Mucosa of rectum (tissue), 2 donors: ENCODE data around the gene MUC5B.
A peak's percentile ranks its signal among the peaks of the same experiment; 100 is the strongest.

Experiments used
- H3K27ac ChIP-seq, 2 donors: one replicate each; pipeline ENCODE4 v1.7.0; 2013; ENCODE audit warnings: inconsistent platforms in 2 of 2, low read depth in 2 of 2, low read length in 2 of 2
- H3K27me3 ChIP-seq, 2 donors: one replicate each; pipeline ENCODE4 v1.7.0; 2013; ENCODE audit warnings: low read length in 2 of 2; ENCODE audit not compliant: control insufficient read depth in 2 of 2, insufficient read depth in 2 of 2
- H3K36me3 ChIP-seq, 2 donors: one replicate each; pipeline ENCODE4 v1.7.0; 2013; ENCODE audit warnings: low read length in 2 of 2; ENCODE audit not compliant: control insufficient read depth in 2 of 2, insufficient read depth in 2 of 2
- H3K4me1 ChIP-seq, 2 donors: one replicate each; pipeline ENCODE4 v1.7.0; 2013; ENCODE audit warnings: low read length in 2 of 2, mild to moderate bottlenecking in 1 of 2; ENCODE audit not compliant: control insufficient read depth in 2 of 2, insufficient read depth in 2 of 2
- H3K4me3 ChIP-seq, 2 donors: one replicate each; pipeline ENCODE4 v1.7.0; 2013; ENCODE audit warnings: low read length in 2 of 2
- H3K9ac ChIP-seq, 2 donors: one replicate each; pipeline ENCODE4 v1.7.0; 2013; ENCODE audit warnings: low read length in 2 of 2, low read depth in 1 of 2, mild to moderate bottlenecking in 1 of 2
- H3K9me3 ChIP-seq, 2 donors: one replicate each; pipeline ENCODE4 v1.7.0; 2013; ENCODE audit warnings: low read length in 2 of 2; ENCODE audit not compliant: control insufficient read depth in 2 of 2
- donor health status: healthy.
- donor health status: Normal muscosa, but diverticular disease.

The MUC5B gene

GRCh38 chr11:1300121-1300520, 77.3 kb downstream of the MUC5B start:
- Histone ChIP-seq H3K9ac (no peak overlapping the region), H3K9me3 (no peaks in the 10 kb centered on the region), H3K4me3 (no peak overlapping the region), H3K27ac (no peak overlapping the region), H3K4me1 (peaks cover 41 to 50% of the 10 kb centered on the region in 2 donors), H3K36me3 (peaks cover 8 to 9% of the 10 kb centered on the region in 2 donors), H3K27me3 (no peaks in the 10 kb centered on the region)

GRCh38 chr11:1300569-1301187, 77.8 kb downstream of the MUC5B start:
- H3K27me3 ChIP-seq, result no peaks in the 10 kb centered on the region
- peaks cover 6 to 13% of the 10 kb centered on the region in 2 donors for H3K36me3 ChIP-seq
- H3K4me1 ChIP-seq, result peaks cover 42 to 51% of the 10 kb centered on the region in 2 donors
- no peaks in the 10 kb centered on the region for H3K9me3 ChIP-seq
- no peak overlapping the region for H3K9ac ChIP-seq
- no peak overlapping the region for H3K27ac ChIP-seq
- H3K4me3 ChIP-seq, result no peak overlapping the region

- no peaks in the 10 kb centered on the region for H3K9me3 ChIP-seq
- peaks cover 42 to 51% of the 10 kb centered on the region in 2 donors for H3K4me1 ChIP-seq
- no peak overlapping the region for H3K9ac ChIP-seq
- no peaks in the 10 kb centered on the region for H3K27me3 ChIP-seq
- no peak overlapping the region for H3K27ac ChIP-seq
- H3K4me3 ChIP-seq, result no peak overlapping the region
- H3K36me3 ChIP-seq, result peaks cover 6 to 15% of the 10 kb centered on the region in 2 donors
These were observed 78.5 kb downstream of the MUC5B start for GRCh38 chr11:1301220-1302000.

- H3K4me1 ChIP-seq, result peaks cover 45 to 51% of the 10 kb centered on the region in 2 donors
- H3K4me3 ChIP-seq, result no peak overlapping the region
- H3K9ac ChIP-seq, result no peak overlapping the region
- H3K27me3 ChIP-seq, result no peaks in the 10 kb centered on the region
- H3K9me3 ChIP-seq, result no peaks in the 10 kb centered on the region
- H3K36me3 ChIP-seq, result peaks cover 6 to 17% of the 10 kb centered on the region in 2 donors
- no peak overlapping the region for H3K27ac ChIP-seq
These were observed 79.2 kb downstream of the MUC5B start for GRCh38 chr11:1302041-1302460.

- H3K27ac ChIP-seq, result no peak overlapping the region
- peaks cover 45 to 47% of the 10 kb centered on the region in 2 donors for H3K4me1 ChIP-seq
- no peaks in the 10 kb centered on the region for H3K9me3 ChIP-seq
- H3K36me3 ChIP-seq, result peaks cover 6 to 22% of the 10 kb centered on the region in 2 donors
- H3K27me3 ChIP-seq, result no peaks in the 10 kb centered on the region
- no peak overlapping the region for H3K9ac ChIP-seq
- no peak overlapping the region for H3K4me3 ChIP-seq
These were observed 79.7 kb downstream of the MUC5B start for GRCh38 chr11:1302461-1303125.

GRCh38 chr11:1303126-1303821, 80.4 kb downstream of the MUC5B start:
- H3K9ac ChIP-seq, result no peak overlapping the region
- H3K4me3 ChIP-seq, result no peak overlapping the region
- H3K27ac ChIP-seq, result no peak overlapping the region
- H3K9me3 ChIP-seq, result no peaks in the 10 kb centered on the region
- no peaks in the 10 kb centered on the region for H3K27me3 ChIP-seq
- H3K4me1 ChIP-seq, result peaks cover 45 to 46% of the 10 kb centered on the region in 2 donors
- peaks cover under 1 to 16% of the 10 kb centered on the region in 2 donors for H3K36me3 ChIP-seq

- peak overlapping the region in 1 of 2 donors; percentile 39 for H3K27ac ChIP-seq
- peaks cover 44 to 46% of the 10 kb centered on the region in 2 donors for H3K4me1 ChIP-seq
- peaks cover 0 to 16% of the 10 kb centered on the region in 2 donors for H3K36me3 ChIP-seq
- no peaks in the 10 kb centered on the region for H3K27me3 ChIP-seq
- peak overlapping the region in 1 of 2 donors; percentile 38 for H3K9ac ChIP-seq
- H3K4me3 ChIP-seq, result no peak overlapping the region
- no peaks in the 10 kb centered on the region for H3K9me3 ChIP-seq
These were observed 81.1 kb downstream of the MUC5B start for GRCh38 chr11:1303973-1304372.

GRCh38 chr11:1304380-1304779, 81.5 kb downstream of the MUC5B start:
- peaks cover 0 to 16% of the 10 kb centered on the region in 2 donors for H3K36me3 ChIP-seq
- H3K9me3 ChIP-seq, result no peaks in the 10 kb centered on the region
- peak overlapping the region in 1 of 2 donors; percentile 39 for H3K27ac ChIP-seq
- peak overlapping the region in 1 of 2 donors; percentile 38 for H3K9ac ChIP-seq
- no peaks in the 10 kb centered on the region for H3K27me3 ChIP-seq
- no peak overlapping the region for H3K4me3 ChIP-seq
- peaks cover 41 to 42% of the 10 kb centered on the region in 2 donors for H3K4me1 ChIP-seq

GRCh38 chr11:1305063-1305495, 82.2 kb downstream of the MUC5B start:
- Histone ChIP-seq H3K4me3 (no peak overlapping the region), H3K9me3 (no peaks in the 10 kb centered on the region), H3K27me3 (no peaks in the 10 kb centered on the region), H3K27ac (no peak overlapping the region), H3K4me1 (peaks cover 38 to 41% of the 10 kb centered on the region in 2 donors), H3K36me3 (peaks cover 0 to 16% of the 10 kb centered on the region in 2 donors), H3K9ac (no peak overlapping the region)
